ENCODE measurements around the gene AMZ1.
"Not testable (repeated sequence)": the region's sequence is repeated elsewhere in the genome, so short reads cannot be mapped to it uniquely, and the experiment has no call there.

Gene AMZ1

DNA sequence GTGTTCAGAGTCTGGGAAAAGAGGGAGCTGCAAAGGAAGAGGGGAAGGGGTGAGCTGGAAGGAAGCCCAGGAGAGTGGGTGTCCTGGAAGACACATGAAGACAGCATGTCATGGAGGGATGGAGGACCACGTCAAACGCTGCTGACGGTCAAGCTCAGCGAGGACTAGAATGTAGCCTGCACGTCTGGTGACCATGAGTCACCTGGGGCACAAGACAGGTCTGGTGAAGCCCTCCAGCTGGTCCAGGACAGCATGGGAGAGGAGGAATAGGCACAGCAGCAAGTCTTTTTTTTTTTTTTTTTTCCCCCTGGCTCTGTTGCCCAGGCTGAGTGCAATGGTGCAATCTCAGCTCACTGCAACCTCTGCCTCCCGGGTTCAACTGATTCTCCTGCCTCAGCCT, 19.6 kb upstream of the AMZ1 start:
- DNase-seq (ENCODE audit: low read depth), result no peak

GRCh38 chr7:2670171-2670570, 17.8 kb upstream of the AMZ1 start:
- no peak for DNase-seq (ENCODE audit: low read depth)

- DNase-seq (ENCODE audit: low read depth), result peak; percentile 39
These were observed 17.1 kb upstream of the AMZ1 start for GRCh38 chr7:2670720-2671391.

- DNase-seq (ENCODE audit: low read depth), result not testable (repeated sequence)
These were observed 14.8 kb upstream of the AMZ1 start for GRCh38 chr7:2673214-2673613.

DNA sequence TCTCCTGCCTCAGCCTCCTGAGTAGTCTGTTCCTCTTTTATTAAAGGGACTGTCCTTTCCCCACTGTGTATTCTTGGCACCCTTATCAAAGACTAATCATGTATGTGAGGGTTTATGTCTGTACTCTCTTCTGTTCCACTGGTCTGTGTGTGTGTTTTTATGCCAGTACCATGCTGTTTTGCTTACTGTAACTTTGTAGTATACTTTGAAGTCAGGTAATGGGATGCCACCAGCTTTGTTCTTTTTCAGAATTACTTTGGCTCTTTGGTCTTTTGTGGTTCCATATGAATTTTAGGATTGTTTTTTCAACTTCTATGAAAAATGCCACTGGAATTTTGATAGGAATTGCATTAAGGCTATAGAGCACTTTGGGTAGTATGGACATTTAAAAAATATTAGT, 14.1 kb upstream of the AMZ1 start:
- no peak for DNase-seq (ENCODE audit: low read depth)

- no peak for DNase-seq (ENCODE audit: low read depth)
These were observed 12.7 kb upstream of the AMZ1 start for GRCh38 chr7:2675256-2675764.

- DNase-seq (ENCODE audit: low read depth), result not testable (repeated sequence)
These were observed 11.4 kb upstream of the AMZ1 start for GRCh38 chr7:2676576-2676975.

GRCh38 chr7:2678454-2678853, 9.5 kb upstream of the AMZ1 start:
- DNase-seq (ENCODE audit: low read depth), result not testable (repeated sequence)

DNA sequence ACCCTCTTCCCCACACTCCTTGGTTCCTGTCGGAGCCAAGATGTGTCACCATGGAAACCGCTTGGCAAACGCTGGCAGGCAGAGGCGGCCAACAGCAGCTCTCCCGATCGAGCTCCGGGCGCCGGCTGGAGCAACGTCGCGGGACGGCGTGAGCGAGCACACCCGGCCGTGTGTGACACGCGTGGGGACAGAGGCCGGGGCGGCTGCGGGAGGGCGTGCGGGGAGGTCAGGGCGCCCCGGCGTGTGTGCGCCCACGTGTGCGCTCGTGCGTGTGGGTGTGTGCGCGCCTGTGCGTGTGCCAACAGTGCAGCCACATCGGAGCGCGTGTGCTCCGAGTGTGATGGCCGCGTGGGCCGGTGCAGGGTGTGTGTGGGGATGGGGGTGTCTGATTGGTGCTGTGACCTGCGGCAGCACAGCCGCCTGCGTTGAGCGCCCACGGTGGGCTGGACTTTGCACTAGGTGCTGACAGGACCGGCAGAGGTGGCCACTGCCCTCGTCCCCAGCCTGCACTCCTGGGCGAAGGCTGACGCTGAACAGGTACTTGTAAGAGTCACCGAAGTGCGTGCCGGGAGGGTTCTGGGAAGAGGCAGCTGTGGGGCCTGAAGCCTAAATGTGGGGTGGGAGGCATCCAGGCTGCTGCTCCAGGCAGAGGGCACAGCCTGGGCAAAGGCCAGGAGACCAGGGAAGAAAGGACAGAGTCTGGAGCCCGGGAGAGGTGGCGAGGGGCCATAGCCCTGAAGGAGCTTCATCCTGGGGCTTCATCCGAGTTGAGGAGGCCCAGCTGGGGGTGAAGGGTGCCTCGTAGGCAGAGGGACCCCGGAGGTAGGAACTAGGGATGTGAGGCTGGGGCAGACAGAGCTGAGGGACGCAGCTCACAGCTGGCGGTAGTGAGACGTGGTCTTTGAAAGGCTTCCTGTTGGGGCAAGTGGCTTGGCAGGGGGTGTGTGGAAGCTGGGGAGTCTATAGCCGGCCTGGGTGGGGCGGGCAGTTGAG, 8.6 kb upstream of the AMZ1 start:
- DNase-seq (ENCODE audit: low read depth), result not testable (repeated sequence)

DNA sequence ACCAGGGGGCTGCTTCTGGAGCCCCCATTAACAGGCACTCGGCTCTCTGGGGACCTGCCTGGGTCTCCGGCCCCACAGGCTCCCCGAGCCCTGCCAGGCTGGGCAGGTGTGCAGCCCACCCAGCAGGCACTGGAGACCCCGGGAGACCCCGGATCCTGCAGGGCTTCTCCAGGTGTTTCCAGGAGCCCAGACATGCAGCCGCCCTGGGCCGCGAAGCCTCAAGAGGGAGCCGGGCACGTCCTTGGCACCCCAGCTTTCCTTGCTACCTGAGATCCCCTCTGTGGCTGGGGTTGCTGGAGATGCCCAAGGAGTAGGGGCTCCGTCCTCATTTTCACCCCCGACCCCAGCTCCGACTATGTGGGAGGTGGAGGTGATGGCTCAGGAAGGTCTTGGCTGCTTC, 7.7 kb upstream of the AMZ1 start:
- no peak for DNase-seq (ENCODE audit: low read depth)

DNA sequence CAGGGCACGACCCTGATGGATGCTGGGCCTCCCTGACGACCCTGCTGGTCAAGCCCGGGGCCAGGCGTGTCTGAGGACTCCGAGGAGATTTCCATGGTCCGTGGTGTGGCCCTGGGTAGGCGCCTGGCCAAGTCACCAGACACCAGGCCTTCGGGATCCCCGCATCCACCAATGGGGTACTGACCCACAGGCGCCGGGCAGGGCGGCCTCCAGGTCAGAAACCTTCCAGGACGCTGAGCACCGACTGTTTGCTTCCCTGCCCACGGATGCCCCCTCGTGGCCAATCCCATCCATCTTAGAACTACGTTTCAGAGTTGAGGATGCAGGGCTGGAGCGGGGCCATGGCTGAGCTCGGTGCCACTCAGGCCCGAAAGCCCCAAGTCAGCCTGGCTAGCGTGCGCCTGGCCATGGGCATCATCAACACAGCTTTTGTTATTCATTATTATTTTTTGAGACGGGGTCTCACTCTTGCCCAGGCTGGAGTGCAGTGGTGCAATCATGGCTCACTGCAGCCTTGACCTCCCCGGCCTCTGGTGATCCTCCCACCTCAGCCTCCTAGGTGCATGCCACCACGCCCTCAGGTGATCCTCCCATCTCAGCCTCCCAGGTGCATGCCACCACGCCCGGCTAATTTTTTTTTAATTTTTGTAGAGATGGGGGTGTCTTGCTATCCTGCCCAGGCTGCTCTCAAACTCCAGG, 7.1 kb upstream of the AMZ1 start:
- DNase-seq (ENCODE audit: low read depth), result peak; percentile 20

DNA sequence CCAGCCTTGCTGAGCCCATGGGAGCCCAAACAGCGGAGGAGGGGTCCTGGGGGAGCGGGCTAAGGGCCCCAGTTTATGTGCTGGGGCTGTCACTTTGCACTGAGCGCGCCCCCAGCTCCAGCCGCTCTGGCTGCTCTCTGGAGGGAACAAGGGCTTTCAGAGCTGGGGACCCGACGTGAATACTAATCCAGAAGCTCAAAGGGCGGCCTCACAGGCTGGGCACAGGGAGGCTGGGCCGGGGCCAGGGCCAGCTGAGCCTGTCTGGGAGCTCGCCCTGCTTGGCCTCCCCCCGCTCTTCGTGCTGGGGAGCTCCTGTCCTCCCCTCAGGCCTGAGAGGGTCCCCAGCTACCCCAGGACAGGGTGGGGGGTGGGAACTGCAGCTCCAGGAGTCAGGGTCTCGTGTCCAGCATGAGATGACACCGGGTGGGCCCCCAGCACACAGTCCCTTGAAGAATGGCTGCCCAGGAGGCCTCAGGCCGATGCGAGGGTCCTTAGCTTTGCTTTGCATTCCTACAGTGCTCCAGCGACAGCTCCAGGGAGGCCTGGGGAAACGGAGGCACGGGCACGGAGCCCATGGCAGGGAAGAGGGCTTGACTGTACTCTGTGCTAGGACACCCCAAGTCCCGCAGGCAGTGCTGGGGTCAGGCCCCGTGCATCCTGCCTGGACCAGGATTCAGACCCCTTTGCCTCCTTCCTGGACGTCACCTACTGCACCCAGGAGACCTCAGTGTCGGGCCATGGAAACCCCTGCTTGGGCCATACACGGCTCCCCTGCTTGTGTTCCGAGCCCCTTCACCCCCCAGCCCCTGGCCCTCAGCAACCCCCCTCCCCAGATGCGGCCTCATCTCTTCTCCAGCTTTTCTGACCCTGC, 5.8 kb upstream of the AMZ1 start:
- no peak for DNase-seq (ENCODE audit: low read depth)

- no peak for DNase-seq (ENCODE audit: low read depth)
These were observed 3.5 kb upstream of the AMZ1 start for GRCh38 chr7:2684501-2684900.

DNA sequence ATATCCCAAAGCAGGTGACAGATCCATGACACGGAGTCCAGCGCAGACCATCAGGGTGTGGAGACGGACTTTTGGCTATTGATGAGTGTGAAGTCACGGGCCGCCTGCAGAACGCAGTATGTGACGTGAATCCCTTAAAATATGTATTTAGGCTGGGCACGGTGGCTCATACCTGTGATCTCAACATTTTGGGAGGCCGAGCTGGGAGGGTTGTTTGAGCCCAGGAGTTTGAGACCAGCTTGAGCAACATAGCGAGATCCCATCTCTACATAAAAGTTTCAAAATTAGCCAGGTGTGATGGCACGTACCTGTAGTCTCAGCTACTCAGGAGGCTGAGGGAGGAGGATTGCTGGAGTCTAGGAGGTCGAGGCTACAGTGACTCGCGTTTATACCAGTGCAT, 1.9 kb upstream of the AMZ1 start:
- DNase-seq (ENCODE audit: low read depth), result no peak

- no peak for DNase-seq (ENCODE audit: low read depth)
These were observed 598 bp upstream of the AMZ1 start for GRCh38 chr7:2687338-2687869.

DNA sequence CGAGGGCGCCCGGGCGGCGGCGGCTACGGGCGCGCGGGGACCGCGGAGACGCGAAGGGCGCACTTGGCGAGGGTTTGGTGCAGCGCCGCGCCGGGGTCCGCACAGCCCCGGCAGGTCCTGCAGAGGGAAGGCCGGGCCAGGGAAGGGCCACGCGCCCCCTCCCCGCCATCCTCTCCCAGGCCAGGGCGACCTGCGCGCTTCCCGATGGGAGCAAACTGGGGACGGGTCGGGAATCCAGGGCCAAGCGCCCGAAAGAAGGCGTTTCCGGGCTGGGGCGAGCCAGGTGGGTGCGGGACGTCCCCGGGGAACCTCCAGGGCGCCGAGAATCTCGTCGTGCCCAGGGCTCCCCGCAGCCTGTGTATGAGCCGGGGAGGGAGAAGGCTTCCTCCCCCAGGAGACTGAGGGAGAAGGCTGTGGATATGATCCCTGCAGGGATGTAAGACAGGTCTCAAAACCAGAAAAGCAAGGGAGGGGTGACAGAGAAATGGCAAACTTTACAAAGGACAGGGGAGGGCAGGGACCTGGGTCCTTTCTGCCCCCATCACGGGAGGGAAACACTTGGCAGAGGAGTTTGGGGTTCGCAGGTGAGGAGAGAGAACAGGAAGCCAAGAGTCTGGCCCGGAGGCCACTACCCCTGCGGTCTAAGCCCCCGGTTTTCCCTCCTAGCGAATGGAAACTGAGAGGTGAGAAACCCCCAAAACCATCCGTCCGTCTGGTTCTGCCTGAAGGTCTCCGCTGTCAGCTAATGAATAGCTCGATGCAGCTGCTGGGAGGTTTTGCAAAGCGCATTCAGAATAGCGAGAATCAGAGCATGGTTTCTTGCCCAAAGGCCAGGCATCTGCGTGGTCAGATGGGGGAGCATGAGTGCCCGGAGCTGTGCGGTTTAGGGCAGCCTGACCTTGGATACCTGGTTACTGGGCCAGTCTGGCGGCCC, 674 bp downstream of the AMZ1 start:
- no peak for DNase-seq (ENCODE audit: low read depth)

GRCh38 chr7:2689343-2689847, 1.4 kb downstream of the AMZ1 start:
- DNase-seq (ENCODE audit: low read depth), result no peak

DNA sequence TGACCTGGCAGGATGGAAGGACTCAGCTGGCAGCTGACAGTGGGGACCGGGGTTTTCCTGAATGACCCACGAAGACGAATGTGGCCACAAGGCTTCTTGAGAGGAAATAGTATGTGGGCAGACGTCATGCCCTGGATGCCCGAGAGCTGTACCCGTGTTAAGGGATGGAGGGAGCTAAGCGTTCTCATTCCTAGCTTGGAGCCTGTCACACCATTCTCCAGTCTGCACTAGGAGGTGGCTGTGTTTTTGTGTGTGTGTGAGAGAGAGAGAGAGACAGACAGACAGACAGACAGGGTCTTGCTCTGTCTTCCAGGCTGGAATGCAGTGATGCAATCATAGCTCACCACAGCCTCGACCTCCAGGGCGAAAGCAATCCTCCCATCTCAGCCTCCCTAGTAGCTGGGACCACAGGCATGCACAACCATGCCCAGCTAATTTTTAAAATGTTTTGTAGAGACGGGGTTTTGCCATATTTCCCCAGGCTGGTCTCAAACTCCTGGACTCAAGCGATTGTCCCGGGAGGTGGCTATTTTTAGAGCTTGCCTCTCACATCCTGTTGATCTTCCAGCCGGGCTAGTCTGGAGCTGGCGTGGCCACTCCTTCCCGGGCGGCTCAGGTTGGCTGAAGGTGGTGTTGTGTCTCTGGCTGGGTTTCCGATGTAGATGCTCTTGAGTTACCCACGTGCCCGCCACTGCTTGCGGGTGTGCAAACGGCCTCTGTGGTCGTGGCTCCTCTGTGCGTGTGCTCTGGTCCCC, 2.1 kb downstream of the AMZ1 start:
- DNase-seq (ENCODE audit: low read depth), result no peak
